ENCODE results near the gene ATP2C2.
"Not testable (repeated sequence)": the region's sequence is repeated elsewhere in the genome, so short reads cannot be mapped to it uniquely, and the experiment has no call there.

The ATP2C2 gene

GRCh38 chr16:84339766-84340165 is 28.6 kb upstream of the ATP2C2 start:
- DNase-seq (ENCODE audit: low read depth in 2 of 2) = no peak

DNA sequence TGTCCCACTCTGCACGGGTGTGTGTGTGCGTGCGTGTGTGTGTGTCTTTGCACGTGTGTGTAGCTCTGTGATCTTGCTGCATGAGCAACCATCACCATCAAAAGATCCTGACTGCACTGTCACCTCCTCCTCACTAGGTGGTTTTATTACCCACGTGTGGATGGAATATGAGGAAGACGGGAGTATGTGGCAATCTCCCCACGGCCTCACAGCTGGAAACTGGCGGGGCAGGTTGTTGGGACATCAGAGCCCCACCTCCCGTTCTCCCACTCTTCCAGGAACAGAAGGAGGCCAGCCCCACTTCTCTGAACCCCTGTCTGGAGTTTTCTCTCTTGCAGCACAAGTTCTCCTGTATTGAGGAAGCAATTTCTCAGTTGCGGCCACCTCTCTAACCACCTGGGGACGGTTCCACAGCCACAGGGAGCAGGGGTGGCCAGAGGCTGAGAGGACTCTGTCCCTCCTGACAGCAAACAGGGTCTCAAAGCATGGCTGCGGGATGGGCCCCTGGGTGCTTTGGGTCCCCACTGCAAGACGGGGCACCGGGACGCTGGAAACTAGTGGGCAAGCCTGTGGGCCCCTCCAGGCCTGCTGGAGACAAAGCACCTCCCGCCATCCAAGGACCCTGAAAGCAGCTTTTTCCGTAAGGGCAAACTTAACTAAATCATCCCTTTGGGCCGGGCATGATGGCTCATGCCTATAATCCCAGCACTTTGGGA is 27.9 kb upstream of the ATP2C2 start:
- DNase-seq (ENCODE audit: low read depth in 2 of 2) = no peak

GRCh38 chr16:84341528-84342295 is 26.6 kb upstream of the ATP2C2 start:
- no peak for DNase-seq (ENCODE audit: low read depth in 2 of 2)

GRCh38 chr16:84343800-84344199 is 24.5 kb upstream of the ATP2C2 start:
- DNase-seq (ENCODE audit: low read depth in 2 of 2) = not testable (repeated sequence)

- no peak for DNase-seq (ENCODE audit: low read depth in 2 of 2)
Observed at GRCh38 chr16:84344781-84345180, 23.6 kb upstream of the ATP2C2 start.

DNA sequence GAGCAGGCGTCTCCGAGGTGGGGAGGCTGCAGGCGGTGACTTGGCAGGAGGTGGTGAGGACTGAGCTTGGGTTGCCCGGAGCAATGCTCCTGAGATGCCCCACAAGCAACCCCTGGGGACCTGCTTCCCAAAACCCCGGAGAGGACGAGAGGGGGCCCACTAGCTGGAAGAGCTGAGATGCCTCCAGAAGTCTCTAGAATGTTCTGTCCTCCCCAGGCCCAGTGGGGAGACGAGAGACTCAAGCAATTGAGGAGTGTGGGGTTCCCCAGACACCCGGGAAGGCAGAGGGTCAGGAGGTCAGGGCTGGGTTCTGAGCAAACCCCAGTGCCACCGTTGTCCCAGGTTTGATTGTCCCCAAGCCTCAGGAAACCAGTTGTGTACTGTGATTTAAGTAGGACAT is 21.2 kb upstream of the ATP2C2 start:
- no peak for DNase-seq (ENCODE audit: low read depth in 2 of 2)

DNA sequence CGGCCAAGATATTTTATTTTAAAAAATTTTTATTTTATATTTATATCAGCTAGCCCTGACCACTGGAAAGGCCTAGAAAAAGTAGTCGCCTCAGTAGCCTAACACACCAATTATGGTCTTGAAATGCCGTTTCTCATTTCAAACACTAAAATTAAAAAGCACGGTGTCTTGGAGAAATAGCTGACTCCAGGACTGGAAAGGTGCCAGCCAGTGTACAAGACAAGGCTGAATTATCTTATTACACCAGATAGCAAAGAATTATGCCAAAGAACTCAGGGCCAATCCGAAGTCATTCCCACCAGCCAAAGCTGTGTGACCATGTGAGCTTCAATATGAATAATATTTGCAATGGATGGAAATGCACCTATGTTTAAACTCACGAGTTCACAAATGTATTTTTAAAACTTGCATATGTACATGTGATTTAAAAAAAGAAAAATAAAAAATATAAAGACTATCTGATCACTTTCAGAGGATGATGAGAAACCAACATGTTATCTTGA is 19.9 kb upstream of the ATP2C2 start:
- DNase-seq (ENCODE audit: low read depth in 2 of 2) = no peak

GRCh38 chr16:84349862-84350684 is 18.3 kb upstream of the ATP2C2 start:
- DNase-seq (ENCODE audit: low read depth in 2 of 2) = no peak

- no peak for DNase-seq (ENCODE audit: low read depth in 2 of 2)
Observed at GRCh38 chr16:84350685-84351400, 17.5 kb upstream of the ATP2C2 start.

- no peak for DNase-seq (ENCODE audit: low read depth in 2 of 2)
Observed at GRCh38 chr16:84351630-84352029, 16.7 kb upstream of the ATP2C2 start.

DNA sequence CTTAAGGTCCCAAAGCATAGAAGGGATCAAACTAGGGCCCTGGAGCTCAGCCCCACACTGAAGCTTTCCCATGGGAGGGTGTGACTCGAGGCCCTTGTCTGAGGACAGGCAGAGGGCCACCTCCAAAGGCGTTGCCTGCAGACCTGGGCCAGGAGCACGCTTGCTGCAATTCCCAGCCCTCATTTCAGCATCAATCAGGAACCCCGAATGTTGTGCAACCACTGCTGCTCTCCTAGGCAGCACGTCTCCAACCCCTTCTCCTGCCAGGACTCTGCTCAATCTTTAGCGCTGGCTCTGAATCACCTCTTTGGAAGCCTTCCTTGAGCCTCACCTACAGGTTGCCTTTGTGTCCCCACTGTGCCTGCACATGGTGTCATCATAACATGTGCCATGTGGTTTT is 14.0 kb upstream of the ATP2C2 start:
- no peak for DNase-seq (ENCODE audit: low read depth in 2 of 2)

DNA sequence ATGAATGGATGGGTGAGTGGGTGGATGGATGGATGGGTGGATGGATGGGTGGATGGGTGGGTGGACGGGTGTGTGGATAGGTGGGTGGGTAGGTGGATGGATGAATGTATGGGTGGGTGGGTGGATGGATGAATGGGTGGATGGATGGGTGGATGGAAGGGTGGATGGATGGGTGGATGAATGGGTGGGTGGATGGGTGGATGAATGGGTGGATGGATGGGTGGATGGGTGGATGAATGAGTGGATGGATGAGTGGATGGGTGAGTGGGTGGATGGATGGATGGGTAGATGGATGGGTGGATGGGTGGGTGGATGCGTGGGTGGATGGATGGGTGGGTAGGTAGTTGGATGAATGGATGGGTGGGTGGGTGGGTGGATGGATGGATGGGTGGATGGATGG is 13.2 kb upstream of the ATP2C2 start:
- no peak for DNase-seq (ENCODE audit: low read depth in 2 of 2)

GRCh38 chr16:84356176-84356575 is 12.2 kb upstream of the ATP2C2 start:
- no peak for DNase-seq (ENCODE audit: low read depth in 2 of 2)

- no peak for DNase-seq (ENCODE audit: low read depth in 2 of 2)
Observed at GRCh38 chr16:84356591-84357116, 11.7 kb upstream of the ATP2C2 start.

GRCh38 chr16:84357191-84357651 is 11.1 kb upstream of the ATP2C2 start:
- peak; percentile 12 to 15 for DNase-seq (ENCODE audit: low read depth in 2 of 2)

DNA sequence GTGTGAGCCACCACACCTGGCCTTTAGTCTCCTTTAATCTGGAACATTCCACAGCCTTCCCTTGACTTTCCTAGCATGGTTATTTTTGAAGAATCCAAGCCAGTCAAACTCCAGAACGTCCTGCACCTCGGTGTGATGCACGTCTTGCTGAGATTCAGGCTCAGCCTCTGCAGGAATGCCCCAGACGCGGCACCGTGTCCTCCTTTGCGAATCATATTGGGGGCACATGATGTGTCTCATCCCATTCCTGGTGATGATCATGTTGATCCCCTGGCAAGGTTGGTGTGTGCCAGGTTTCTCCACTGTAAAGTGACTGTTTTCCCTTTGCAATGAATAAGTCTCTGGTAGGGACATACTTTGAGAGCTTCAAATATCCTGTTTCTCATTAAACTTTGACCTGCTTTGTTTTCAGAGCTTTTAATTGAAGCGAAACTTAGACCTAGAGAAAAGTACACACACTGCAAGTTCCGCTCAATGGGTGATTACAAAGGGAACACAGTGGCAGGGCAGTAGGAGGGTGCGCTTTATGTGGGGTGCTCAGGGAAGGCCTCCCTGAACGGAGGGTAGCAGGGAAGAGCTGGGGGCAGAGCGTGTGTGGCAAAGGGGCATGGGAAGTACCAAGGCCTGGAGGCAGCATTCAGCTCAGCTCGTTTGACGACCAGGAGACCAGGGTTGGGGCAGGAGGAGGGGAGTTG is 9.6 kb upstream of the ATP2C2 start:
- DNase-seq (ENCODE audit: low read depth in 2 of 2) = no peak

GRCh38 chr16:84359326-84359725 is 9.0 kb upstream of the ATP2C2 start:
- no peak for DNase-seq (ENCODE audit: low read depth in 2 of 2)

DNA sequence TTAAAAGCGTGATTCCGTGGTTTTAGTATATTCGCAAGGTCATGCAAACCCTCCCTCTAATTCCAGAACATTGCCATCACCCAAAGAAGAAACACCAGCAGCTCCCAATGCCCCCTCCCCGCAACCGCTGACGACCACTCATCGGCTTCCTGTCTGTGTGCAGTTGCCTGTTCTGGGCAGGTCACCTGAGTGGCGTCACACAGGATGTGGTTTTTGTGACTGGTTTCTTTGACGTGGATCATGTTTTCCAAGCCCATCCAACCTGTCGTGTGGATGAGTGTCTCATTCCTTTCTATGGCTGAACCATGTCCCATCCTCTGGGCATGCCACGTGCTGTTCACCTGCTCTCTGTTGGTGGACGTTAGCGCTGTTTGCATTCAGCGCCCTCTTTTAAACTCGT is 8.2 kb upstream of the ATP2C2 start:
- DNase-seq (ENCODE audit: low read depth in 2 of 2) = peak; percentile 31 to 46

GRCh38 chr16:84360748-84361147 is 7.6 kb upstream of the ATP2C2 start:
- no peak for DNase-seq (ENCODE audit: low read depth in 2 of 2)

DNA sequence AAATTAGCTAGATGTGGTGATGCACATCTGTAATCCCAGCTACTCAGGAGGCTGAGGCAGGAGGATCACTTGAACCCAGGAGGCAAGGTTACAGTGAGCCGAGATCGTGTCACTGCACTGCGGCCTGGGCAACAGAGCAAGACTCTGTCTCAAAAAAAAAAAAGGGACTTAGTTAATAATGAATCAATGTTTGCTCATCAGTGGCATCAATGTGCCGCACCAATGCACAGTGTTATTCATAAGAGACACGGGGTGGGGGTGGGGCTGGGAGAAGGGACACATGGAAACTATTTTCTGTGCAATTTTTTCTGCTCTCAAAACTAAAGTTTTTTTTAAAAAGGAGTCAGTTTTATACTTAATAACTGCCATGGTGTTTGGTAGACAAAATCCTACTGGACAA is 6.8 kb upstream of the ATP2C2 start:
- no peak for DNase-seq (ENCODE audit: low read depth in 2 of 2)

GRCh38 chr16:84362471-84362941 is 5.8 kb upstream of the ATP2C2 start:
- DNase-seq (ENCODE audit: low read depth in 2 of 2) = no peak

Data from stimulated activated CD8-positive, alpha-beta memory T cell treated with anti-CD3 and anti-CD28 coated beads, Interleukin-15, amount 100 ng/mL, for 48 hours (primary cell).